ENCODE measurements around the gene NKAPL. TPM values are rescaled to one million over a fixed set of nuclear protein-coding genes. Genes with fewer than 3 reads are reported as not detected.

Gene NKAPL
- total and polyA plus RNA-seq, 10 of the 15 experiments (the other 5 are each of a cell fraction or from before 2014, with no cell fraction given): 0.10 to 0.48 (median 0.19) TPM; not detected in 1

DNA sequence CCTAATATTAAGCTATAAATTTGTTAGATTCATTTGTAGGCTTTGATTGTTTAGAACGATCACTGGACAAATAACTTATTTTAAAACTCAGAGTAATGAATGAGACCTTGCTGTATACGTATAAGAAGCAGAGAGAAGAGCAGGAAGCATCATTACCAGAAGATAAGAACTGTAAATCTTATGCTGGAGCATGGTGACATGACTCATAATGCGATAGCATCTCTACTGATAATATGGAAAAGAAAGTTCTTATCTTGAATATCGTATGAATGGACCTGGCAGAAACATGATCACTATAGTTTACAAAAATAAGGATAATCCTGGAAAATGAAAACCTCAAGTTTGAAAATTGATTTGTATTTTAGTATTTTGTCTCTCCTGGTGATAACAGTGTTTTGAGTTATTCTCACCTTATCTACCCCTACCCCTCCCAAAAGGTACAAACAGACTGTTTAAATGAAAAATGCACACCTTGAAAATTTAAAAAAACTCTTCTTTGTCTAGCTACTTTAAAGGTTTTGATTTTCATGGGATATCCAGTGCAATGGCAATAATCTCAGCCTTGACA is 5.8 kb downstream of the NKAPL start:
- intact Hi-C loops (cut with micrococcal nuclease; ENCODE audit: unreplicated experiment) (loop anchor here (5.0 kb wide), 2 partner anchors 72 to 92 kb away; partner anchors contain the start of gene ZSCAN31), in situ Hi-C loops (cut with MboI) (no loop called here)
- CTCF ChIA-PET: interaction anchor here (0.9 kb wide), 1 partner anchor 9 kb away, joined by 3 read pairs; no protein-coding TSS in a partner anchor
- SMC1A ChIA-PET (ENCODE audit: uncharacterized antibody, unreplicated experiment): interaction anchor here (1.1 to 4.0 kb wide), 6 partner anchors 11 to 86 kb away, joined by 3 to 30 read pairs (median 7); partner anchors contain the start of genes PGBD1, ZKSCAN3 and ZKSCAN4
- RAD21 ChIA-PET (ENCODE audit: unreplicated experiment): no interaction called here
- no peak for DNase-seq (ENCODE audit: low read depth, low spot score)
- Histone ChIP-seq H3K4me3 (no peak overlapping the region), H3K4me2 (ENCODE audit: control insufficient read depth, insufficient read depth) (no peak overlapping the region), H3K36me3 (ENCODE audit: control insufficient read depth in 2 of 2, insufficient read depth in 2 of 2, low read length in 1 of 2) (no peaks in the 10 kb centered on the region), H3K79me2 (ENCODE audit: control insufficient read depth, insufficient read depth, low read length) (peaks cover 11% of the 10 kb centered on the region), H4K20me1 (ENCODE audit: control insufficient read depth, insufficient read depth) (no peaks in the 10 kb centered on the region), H3K9ac (ENCODE audit: control insufficient read depth, insufficient read depth, low read length) (no peak overlapping the region), H3K27ac (ENCODE audit: control insufficient read depth, insufficient read depth) (no peak overlapping the region), H3K4me1 (ENCODE audit: control insufficient read depth, insufficient read depth, low read length) (no peaks in the 10 kb centered on the region), H3K27me3 (replicated peaks in 1 of 2; ENCODE audit: control insufficient read depth in 2 of 2, insufficient read depth in 2 of 2, low read length in 1 of 2) (no peaks in the 10 kb centered on the region), H2AFZ (ENCODE audit: control insufficient read depth, low read depth, low read length) (no peak overlapping the region), H3K9me3 (replicated peaks; ENCODE audit: control insufficient read depth, insufficient read depth, low read length) (no peaks in the 10 kb centered on the region; the same call in 2 of the 3 replicates)
- POLR2A ChIA-PET: interaction anchor here (1.6 kb wide), 1 partner anchor 71 kb away, joined by 5 read pairs; the partner anchor contains the start of gene ZSCAN31
- FAIRE-seq: no peak
- 72% methylated on average over 4 of the region's 4 CpGs for WGBS (ENCODE audit: insufficient coverage, insufficient replicate concordance, low lambda C conversion rate, missing lambda C conversion rate)
- ATAC-seq: no peak
- BruUV-seq (replicated peaks): no TSS peak
- TF ChIP-seq ZNF274 (IDR thresholded peaks at IDR 0.05; ENCODE audit: insufficient read depth, insufficient read length): no peak
- TF ChIP-seq HDGF (IDR thresholded peaks at IDR 0.05): no peak
- no peak for TF ChIP-seq IKZF2 (IDR thresholded peaks at IDR 0.05)
- TF ChIP-seq KDM1A (IDR thresholded peaks at IDR 0.05; ENCODE audit: borderline replicate concordance): no peak
- no peak for TF ChIP-seq TARDBP (IDR thresholded peaks at IDR 0.05; ENCODE audit: borderline replicate concordance)
- TF ChIP-seq, protein P1, sequence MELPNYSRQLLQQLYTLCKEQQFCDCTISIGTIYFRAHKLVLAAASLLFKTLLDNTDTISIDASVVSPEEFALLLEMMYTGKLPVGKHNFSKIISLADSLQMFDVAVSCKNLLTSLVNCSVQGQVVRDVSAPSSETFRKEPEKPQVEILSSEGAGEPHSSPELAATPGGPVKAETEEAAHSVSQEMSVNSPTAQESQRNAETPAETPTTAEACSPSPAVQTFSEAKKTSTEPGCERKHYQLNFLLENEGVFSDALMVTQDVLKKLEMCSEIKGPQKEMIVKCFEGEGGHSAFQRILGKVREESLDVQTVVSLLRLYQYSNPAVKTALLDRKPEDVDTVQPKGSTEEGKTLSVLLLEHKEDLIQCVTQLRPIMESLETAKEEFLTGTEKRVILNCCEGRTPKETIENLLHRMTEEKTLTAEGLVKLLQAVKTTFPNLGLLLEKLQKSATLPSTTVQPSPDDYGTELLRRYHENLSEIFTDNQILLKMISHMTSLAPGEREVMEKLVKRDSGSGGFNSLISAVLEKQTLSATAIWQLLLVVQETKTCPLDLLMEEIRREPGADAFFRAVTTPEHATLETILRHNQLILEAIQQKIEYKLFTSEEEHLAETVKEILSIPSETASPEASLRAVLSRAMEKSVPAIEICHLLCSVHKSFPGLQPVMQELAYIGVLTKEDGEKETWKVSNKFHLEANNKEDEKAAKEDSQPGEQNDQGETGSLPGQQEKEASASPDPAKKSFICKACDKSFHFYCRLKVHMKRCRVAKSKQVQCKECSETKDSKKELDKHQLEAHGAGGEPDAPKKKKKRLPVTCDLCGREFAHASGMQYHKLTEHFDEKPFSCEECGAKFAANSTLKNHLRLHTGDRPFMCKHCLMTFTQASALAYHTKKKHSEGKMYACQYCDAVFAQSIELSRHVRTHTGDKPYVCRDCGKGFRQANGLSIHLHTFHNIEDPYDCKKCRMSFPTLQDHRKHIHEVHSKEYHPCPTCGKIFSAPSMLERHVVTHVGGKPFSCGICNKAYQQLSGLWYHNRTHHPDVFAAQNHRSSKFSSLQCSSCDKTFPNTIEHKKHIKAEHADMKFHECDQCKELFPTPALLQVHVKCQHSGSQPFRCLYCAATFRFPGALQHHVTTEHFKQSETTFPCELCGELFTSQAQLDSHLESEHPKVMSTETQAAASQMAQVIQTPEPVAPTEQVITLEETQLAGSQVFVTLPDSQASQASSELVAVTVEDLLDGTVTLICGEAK (IDR thresholded peaks at IDR 0.05; ENCODE audit: borderline replicate concordance): no peak
- no peak for TF ChIP-seq CBX3 (IDR thresholded peaks at IDR 0.05; ENCODE audit: borderline replicate concordance, low read depth)
- TF ChIP-seq ZNF592 (IDR thresholded peaks at IDR 0.05): no peak
- TF ChIP-seq JUND (IDR thresholded peaks at IDR 0.05; ENCODE audit: low read depth, low read length): no peak
- TF ChIP-seq CBX5 (IDR thresholded peaks at IDR 0.05; ENCODE audit: low read depth): no peak
- TF ChIP-seq, protein P2, sequence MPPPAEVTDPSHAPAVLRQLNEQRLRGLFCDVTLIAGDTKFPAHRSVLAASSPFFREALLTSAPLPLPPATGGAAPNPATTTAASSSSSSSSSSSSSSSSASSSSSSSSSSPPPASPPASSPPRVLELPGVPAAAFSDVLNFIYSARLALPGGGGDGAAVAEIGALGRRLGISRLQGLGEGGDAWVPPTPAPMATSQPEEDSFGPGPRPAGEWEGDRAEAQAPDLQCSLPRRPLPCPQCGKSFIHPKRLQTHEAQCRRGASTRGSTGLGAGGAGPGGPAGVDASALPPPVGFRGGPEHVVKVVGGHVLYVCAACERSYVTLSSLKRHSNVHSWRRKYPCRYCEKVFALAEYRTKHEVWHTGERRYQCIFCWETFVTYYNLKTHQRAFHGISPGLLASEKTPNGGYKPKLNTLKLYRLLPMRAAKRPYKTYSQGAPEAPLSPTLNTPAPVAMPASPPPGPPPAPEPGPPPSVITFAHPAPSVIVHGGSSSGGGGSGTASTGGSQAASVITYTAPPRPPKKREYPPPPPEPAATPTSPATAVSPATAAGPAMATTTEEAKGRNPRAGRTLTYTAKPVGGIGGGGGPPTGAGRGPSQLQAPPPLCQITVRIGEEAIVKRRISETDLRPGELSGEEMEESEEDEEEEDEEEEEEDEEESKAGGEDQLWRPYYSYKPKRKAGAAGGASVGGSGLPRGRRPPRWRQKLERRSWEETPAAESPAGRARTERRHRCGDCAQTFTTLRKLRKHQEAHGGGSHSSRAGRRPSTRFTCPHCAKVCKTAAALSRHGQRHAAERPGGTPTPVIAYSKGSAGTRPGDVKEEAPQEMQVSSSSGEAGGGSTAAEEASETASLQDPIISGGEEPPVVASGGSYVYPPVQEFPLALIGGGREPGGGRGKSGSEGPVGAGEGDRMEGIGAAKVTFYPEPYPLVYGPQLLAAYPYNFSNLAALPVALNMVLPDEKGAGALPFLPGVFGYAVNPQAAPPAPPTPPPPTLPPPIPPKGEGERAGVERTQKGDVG (CRISPR knock-in tag; IDR thresholded peaks at IDR 0.05): no peak
- TF ChIP-seq ZSCAN29 (IDR thresholded peaks at IDR 0.05): no peak
- TF ChIP-seq BHLHE40 (IDR thresholded peaks at IDR 0.05; ENCODE audit: borderline replicate concordance in 1 of 2, low read depth in 2 of 2, low read length in 1 of 2): no peak
